D721Med (cell line): Measurements from ENCODE around the gene PPP1R26.
"Not testable (repeated sequence)": the region's sequence is repeated elsewhere in the genome, so short reads cannot be mapped to it uniquely, and the experiment has no call there.

Experiments
- DNase-seq: peaks from one replicate; pipeline ENCODE4 v3.0.0; 2011; ENCODE audit warnings: low spot score; ENCODE audit not compliant: insufficient read length
- FAIRE-seq: peaks from 2 replicates; lab custom pipeline; 2011; peaks lifted over from hg19 to GRCh38; lab: Jason Lieb, UNC
- TF ChIP-seq, protein P1 (sequence below): IDR thresholded peaks from 2 replicates; pipeline ENCODE4 v1.5.1; 2012; ENCODE audit warnings: mild to moderate bottlenecking, control low read depth; ENCODE audit not compliant: insufficient read depth; ENCODE audit errors: missing control alignments

The PPP1R26 gene

DNA sequence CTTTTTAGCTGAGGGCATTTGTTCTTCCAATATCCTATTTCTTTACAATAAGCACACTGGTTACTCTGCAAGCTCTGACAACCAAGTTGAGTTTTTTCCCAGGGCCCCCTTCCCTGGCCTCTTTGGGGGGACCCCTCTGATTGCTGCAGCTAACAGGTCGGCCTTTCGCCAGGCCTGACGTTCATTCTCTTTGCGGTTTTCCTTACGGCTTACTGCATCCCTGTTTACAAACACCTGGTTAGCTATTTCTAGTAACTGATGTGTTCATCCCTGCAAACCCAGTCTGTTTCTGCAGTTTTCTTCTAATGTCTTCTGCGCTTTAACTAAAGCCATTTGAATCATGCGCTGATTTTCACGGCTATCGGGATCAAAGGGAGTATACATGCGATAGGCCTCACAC, 37.5 kb upstream of the PPP1R26 start:
- DNase-seq (no peak), FAIRE-seq (no peak)

DNA sequence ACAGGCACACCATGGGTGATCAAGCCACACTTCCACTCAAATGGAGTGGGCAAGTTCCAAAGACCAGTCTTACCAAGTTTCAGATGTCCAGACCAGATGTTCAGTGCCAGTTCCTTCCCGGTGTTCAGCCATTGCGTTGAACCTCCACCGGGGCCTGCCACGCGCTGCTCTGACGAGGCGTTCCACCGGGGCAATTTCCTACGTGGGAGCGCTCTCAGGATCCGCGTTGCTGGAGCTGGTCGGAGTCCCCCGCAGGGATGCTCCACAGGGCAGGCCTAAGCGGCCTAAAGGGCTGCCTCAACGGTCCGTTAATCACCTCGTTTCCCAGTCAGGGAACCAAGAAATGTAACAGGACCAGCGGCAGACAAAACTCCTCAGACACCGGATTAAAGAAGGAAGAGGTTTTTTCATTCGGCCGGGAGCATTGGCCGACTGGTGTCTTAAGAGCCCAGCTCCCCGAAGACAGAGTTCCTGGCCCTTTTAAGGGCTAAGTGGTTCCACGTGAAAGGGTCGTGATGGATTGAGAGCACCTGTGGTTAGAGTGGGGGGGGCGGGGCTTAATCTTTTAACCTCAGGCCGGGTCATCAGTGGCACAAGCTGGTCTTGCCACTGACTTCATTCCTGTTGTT, 35.7 kb upstream of the PPP1R26 start:
- no peak for FAIRE-seq
- TF ChIP-seq, protein P1, sequence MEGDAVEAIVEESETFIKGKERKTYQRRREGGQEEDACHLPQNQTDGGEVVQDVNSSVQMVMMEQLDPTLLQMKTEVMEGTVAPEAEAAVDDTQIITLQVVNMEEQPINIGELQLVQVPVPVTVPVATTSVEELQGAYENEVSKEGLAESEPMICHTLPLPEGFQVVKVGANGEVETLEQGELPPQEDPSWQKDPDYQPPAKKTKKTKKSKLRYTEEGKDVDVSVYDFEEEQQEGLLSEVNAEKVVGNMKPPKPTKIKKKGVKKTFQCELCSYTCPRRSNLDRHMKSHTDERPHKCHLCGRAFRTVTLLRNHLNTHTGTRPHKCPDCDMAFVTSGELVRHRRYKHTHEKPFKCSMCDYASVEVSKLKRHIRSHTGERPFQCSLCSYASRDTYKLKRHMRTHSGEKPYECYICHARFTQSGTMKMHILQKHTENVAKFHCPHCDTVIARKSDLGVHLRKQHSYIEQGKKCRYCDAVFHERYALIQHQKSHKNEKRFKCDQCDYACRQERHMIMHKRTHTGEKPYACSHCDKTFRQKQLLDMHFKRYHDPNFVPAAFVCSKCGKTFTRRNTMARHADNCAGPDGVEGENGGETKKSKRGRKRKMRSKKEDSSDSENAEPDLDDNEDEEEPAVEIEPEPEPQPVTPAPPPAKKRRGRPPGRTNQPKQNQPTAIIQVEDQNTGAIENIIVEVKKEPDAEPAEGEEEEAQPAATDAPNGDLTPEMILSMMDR: no peak
- no peak for DNase-seq

More for the DNA sequence above, 37.5 kb upstream of the PPP1R26 start:
- TF ChIP-seq, protein P1: no peak

DNA sequence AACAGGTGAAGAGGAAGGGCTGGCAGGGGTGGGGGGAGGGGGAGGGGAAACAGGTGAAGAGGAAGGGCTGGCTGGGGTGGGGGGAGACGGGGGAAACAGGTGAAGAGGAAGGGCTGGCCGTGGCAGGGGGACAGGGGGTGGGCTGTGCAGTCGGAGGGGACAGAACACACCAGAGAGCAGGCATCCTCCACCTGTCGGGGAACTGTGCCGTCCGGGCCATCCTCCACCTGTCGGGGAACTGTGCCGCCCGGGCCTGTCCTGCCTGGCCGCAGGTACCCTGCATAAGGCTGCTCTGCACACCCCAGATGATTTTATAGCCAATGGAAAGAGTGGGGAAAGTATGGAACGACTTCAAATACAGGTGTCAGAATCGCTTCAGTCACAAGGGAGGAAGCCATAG, 32.5 kb upstream of the PPP1R26 start:
- TF ChIP-seq, protein P1: no peak
- no peak for DNase-seq
- FAIRE-seq: no peak

DNA sequence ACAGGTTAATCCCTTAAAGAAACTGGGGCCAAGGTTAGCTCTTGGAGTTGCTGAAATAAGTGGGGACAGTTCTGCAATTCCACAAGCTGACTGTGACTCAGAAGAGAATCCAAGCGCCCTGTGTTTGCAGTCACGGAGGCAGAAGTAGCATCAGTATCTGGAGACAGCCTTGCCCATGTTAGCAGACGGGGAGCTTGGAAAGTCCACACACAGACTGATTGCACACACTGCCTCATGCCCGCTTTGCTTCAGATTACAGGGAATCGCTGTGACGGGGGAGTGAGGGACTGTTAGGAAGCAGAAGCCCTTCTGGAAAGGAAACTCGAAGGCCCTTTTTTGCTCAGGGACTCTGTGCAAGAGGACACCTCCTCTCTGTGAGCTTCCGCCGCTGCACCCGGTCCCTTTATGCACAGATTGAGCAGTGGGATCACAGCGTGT, 30.9 kb upstream of the PPP1R26 start:
- FAIRE-seq (no peak), DNase-seq (no peak)
- TF ChIP-seq, protein P1: no peak

DNA sequence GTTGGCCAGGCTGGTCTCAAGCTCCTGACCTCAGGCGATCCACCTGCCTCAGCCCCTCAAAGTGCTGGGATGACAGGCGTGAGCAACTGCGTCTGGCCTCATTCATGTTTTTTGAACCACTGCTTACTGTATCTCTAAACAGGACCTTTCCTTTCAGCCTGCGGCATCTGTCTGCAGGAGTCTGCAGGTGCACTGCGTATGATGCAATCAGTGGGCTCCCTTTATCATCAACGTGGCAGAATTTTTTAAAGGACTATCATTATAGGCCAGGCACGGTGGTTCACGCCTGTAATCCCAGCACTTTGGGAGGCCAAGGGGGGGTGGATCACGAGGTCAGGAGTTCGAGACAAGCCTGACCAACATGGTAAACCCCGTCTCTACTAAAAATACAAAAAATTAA, 30.1 kb upstream of the PPP1R26 start:
- not testable (repeated sequence) for DNase-seq, FAIRE-seq

DNA sequence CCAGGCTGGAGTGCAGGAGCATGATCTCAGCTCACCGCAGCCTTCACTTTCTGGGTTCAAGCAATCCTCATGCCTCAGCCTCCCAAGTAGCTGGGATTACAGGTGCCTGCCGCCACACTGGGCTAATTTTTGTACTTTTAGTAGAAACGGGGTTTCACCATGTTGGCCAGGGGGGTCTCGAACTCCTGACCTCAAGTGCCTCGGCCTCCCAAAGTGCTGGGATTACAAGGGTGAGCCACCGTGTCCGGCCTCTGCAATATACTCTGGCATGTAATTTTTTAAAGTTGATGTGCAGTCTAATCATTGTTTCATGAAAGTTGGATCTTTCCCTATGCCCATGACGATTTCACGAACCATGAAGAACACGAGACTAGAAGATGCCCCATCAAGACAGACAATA, 28.6 kb upstream of the PPP1R26 start:
- TF ChIP-seq, protein P1: no peak
- no peak for DNase-seq
- FAIRE-seq: no peak

DNA sequence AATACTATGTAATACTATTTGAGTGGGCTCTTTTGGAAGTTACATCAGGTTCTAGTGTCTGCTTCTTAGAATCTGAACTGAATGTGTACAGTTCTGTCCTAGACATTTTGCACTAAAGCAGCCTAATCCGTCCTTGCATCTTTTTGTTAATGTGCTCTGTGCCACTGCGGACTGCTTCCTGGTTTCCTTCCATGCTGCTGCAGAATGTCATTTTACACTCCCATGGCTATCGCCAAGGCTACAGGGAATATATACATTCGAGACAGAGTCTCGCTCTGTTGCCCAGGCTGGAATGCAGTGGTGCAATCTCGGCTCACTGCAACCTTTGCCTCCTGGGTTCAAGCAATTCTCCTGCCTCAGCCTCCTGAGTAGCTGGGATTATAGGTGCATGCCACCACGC, 27.7 kb upstream of the PPP1R26 start:
- FAIRE-seq, DNase-seq: not testable (repeated sequence)

DNA sequence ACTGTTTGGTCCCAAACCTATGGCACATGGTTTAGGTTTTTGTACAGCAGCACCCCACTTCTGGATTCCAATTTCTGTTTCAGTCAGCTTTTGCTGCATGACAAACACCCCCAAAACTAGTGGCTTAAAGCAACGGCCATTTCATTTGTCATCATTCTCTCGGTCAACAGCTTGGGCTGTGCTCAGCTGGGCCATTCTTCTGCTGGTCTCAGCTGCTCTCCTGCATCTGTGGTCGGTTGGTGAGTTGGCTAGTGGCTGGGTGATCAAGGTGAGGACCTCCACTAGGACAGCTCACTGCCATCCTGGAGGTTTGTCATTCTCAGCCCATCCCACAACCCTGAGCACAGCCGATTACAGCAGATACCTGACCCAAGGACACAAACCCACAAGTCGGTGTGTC, 24.8 kb upstream of the PPP1R26 start:
- no peak for DNase-seq
- FAIRE-seq: no peak
- TF ChIP-seq, protein P1: no peak
